Suprapubic skin (tissue), 4 donors: ENCODE measurements around the gene KIF3B.

Source experiments
- CTCF ChIP-seq, 2 donors: fragments of 200-600 bp in 1 of 2; fragments of 450-650 bp in 1 of 2; sonication (generic) in 1 of 2; IDR thresholded peaks; one replicate each; pipeline ENCODE4 v1.5.1; 2016 to 2019; ENCODE audit warnings: antibody characterized with exemption in 2 of 2, mild to moderate bottlenecking in 1 of 2, moderate library complexity in 1 of 2
- EP300 ChIP-seq: sonication (generic); formaldehyde crosslinking; IDR thresholded peaks from one replicate; pipeline ENCODE4 v1.6.1; 2017; ENCODE audit warnings: antibody characterized with exemption
- POLR2A ChIP-seq, 2 donors: fragments of 450-650 bp; IDR thresholded peaks; one replicate each; pipeline ENCODE4 v1.6.1; 2017; ENCODE audit warnings: antibody characterized with exemption in 2 of 2, mild to moderate bottlenecking in 2 of 2, moderate library complexity in 2 of 2
- POLR2AphosphoS5 ChIP-seq, 3 donors: sonication (generic); formaldehyde crosslinking; IDR thresholded peaks; one replicate each; pipeline ENCODE4 v1.6.1; 2017; ENCODE audit warnings: antibody characterized with exemption in 3 of 3

GRCh38 chr20:32244150-32244823, 33.2 kb upstream of the KIF3B start:
- no peak for TF ChIP-seq POLR2A (IDR thresholded peaks at IDR 0.05)
- no peak for TF ChIP-seq CTCF (IDR thresholded peaks at IDR 0.05)
- TF ChIP-seq EP300, result no peak
- no peak for TF ChIP-seq POLR2AphosphoS5 (IDR thresholded peaks at IDR 0.05)
